ENCODE data around the gene BAIAP2.
A peak's percentile ranks its signal among the peaks of the same experiment; 100 is the strongest.

BAIAP2 gene

DNA sequence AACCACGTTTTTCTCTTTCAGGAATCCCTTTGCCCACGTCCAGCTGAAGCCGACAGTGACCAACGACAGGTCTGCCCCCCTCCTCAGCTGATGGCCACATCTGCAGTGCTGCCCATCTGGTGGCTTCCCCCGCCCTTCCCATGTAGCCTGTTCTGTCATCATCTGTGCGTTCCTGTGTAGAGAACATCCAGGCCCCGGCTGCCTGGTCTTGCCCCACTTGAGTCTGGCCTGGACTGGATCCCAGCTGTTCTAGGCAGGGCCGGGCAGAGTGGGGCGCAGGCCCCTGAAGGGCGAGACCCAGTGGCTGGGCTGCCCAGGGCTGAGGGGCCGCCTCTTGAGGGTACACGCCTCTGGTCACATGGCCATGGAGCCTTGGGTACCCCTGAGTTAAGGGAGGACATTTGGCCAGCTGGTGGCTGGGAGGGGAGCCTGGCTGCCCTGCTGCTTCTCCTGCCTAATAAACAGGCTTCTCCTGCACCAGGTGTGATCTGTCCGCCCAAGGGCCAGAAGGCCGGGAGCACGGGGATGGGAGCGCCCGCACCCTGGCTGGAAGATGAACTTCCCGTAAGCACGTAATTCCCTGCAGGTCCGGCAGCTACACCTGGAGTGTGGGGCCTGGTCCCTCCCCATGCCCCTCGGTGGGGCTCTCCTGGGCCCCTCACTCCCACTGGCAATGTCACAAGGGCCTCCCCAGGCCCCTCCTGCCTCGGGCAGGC is 81.0 kb downstream of the BAIAP2 start:
- DNase-seq, result no peak

DNA sequence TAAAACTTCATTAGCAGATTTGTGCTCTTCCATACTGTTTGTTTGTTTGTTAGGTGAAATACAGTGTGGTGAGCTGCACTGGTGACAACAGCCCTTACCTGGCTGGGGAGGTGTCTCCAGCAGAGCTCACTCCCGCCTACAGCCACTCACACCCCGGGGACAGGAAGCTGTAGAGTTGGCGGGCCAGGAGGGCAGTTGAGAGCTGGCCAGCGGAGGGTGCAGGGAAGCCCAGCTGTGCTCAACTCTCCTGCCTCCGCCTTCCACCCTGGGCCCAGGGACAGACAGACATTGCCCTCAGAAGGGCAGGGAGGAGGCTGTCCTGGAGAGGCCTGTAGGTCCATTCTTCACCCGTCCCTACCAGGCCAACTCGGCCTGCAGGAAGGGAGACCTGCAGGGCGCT is 81.8 kb downstream of the BAIAP2 start:
- DNase-seq, result no peak

DNA sequence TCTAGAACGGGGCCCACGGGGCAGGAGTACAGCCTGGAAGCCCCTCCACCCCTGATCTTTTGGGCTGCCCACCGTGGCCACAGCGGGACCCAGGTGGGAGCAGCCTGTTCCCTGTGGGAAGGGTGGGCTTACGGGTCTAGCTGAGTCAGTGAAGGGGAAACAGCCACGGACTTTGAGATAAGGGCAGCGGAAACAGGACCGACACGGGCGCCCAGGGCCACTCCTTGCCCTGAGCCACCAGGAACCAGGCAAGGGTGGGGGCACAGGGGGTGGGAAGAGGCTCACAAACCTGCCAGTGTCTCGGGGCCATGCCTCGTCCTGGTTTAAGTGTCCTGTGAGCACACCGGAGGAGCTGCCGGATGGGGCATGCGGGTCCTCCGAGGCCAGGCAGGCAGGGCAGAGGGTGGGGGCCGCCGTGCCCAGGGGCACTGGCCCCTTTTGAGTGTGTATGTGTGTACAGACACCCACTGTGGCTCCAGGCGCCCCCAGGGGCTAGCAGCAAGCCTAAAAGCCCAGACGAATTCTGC is 82.8 kb downstream of the BAIAP2 start:
- DNase-seq, result no peak

DNA sequence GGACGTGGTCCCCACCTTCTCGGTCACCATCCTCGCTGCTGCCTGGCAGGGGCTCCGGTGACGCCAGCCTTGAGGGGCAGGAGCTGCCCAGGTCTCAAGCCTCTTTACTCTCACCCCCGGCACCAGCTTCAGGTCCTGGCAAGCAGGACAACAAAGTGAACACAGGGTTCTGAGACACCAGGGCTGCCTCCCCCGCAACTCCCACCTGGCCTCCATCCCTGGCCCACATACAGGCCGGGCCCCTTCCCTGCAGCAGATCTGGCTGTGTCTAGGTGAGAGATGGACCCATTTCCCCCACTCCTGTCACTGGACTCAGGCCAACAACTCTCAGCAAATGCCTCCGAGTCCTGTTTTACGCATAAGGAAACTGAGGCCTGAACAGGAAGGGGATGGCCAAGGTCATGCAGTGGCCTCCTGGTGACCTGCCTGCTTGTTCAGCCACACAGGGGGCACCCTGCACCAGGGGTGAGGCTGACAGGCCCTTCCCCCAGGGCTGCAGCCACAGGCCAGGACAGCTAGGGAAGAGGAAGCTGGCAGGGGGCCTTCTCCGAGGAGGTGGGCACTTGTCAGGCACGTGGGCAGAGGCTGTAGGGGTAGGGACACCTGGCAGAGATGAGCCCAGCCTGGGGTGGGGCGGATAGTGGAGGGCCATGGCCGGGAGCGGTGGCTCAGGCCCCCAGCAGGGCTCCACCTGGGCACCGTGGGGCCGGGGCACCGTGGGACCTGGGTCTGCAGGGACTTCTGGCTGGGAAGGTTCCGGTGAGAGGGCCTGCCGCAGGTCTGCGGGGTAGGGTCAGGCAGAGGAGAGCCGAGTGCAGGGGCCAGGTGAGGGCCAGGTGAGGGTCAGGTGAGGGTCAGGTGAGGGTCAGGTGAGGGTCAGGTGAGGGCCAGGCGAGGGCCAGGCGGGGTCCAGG is 83.6 kb downstream of the BAIAP2 start:
- DNase-seq, result no peak

DNA sequence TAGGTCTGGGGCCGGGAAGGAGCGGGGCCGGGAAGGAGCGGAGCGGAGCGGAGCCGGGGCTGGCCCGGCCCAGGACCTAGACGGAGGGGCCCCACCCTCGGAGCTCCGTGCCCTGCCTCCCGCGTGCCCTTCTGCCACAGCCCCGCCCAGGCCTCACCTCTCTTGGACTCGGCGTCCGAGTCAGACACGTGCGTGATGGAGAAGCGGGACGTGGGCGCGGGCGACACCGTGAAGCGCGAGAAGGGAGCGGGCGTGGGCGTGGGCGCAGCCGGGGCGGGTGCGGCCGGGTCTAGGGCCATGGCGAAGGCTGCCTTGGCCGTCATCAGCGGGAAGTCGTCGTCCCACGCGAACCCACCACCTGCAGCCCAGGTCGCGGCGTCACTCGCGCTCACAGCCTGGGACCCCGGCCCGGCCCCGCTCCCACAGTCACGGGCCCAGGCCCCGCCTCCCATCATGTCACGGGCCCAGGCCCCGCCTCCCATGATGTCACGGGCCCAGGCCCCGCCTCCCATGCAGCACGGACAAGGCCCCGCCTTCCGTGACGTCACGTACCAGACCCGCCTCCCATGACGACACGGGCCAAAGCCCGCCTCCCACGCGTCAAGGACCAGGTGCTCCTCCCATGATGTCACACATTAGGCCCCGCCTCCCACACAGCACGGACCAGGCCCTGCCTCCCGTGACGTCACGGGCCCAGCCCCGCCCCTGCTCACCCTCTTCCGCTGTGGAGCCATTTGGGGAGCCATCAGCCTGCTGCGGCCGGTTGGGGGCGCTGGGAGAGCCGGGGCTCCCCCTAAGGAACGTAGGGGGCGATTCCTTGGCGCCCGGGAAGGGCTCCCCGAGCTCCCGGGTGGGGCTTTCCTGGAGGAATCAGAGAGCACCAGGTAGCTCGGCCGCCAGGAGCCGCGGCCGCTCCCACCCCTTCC is 84.5 kb downstream of the BAIAP2 start:
- peak; percentile 78 for DNase-seq

DNA sequence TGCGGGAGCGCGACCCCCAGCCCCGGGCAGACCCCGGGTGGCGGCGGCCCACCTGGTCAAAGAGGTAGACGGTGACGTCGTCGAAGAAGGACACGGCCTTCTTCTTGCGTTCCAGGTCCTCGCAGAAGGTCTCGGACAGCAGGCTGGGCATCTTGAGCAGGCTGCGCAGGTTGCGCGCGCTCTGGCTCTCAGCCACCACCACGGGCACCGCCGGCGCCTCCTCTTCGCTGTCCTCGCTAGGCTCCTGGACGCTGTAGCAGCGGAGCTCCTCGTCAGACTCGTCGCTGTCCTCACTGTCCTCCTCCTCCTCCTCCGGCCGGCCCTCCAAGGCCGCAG is 85.2 kb downstream of the BAIAP2 start:
- peak; percentile 31 for DNase-seq

DNA sequence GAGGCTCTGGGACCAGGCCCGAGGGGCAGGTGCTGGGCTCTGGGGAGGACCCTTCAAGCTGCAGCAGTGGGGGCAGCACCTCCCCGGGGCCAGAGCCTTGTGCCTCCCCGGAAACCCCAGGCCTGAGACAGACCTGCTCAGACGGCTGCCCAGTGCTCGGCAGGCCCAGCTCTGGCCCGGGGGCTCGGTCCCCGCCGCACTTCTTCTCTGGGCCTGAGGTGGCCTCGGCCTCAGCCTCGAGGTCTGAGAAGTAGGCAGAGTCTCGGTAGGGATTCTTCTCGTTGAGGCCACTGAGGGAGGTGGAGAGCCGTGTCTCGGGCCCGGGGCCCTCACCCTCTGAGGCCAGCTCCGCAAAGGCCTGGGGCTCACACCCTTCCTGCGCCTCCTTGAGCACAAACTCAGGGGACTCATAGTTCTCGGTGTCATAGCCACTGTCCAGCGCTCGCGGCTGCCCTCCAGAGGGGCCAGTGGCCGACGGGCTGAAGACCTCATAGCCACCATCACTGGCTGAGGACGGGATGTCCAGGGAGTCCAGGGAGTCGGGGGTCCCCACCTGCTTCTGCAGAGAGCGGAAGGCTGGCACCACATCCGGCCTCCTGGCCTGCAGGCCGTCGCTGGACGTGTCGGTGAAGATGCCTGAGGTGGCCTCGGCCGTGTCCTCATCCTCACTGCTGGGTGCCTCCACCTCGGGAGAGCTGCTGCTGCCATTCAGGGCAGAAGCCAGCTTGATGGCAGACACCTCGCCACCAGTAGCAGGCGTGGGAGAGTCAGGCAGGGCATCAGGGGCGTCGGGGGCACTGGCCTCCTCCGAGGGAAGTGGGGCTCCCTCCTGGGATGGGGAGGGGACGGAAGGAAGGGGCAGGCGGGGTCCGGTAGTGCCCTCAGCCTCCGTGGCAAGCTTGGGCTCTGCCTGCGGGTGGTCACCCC is 86.0 kb downstream of the BAIAP2 start:
- no peak for DNase-seq

DNA sequence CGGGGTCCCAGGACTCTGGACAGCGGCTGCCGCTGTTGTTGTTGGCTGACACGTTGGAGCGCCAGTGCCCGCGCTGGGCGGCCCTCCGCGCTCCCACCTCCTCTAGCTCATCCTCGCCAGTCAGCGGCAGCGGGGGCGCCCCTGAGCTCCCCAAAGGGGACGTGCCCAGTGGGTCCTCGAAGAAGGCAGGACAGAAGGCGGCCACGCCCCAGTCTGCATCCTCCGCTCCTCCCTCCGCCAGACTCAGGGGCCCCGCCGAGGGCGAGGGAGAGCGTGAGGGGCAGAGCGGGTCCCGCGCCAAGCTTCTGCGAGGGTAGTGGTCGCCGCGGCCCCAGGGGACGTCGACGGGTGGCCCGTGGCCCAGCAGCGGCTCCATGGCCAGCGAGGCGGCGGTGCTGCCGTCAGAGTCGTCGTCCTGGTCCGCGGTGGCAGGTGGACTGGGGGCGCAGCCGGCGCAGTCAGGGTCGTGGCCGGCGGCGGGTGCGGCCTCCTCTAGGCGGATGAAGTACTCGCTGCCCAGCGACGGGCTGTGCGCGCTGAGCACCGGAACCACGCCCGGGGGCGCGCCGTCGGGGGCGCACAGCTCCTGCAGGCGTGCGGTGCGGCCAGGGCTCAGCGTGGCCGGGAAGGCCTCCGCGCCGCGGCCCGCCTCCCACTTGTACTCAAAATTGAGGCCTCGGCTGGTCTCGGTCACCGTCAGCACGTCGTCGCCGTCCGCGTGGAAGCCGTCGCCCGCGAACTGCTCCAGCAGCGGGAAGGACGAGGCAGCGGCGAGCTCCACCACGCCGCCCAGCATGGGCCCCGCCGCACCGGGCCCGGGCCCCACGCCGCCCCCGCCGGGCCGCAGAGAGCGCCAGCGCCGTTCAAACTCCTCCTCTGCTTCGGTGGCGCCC is 87.1 kb downstream of the BAIAP2 start:
- no peak for DNase-seq

DNA sequence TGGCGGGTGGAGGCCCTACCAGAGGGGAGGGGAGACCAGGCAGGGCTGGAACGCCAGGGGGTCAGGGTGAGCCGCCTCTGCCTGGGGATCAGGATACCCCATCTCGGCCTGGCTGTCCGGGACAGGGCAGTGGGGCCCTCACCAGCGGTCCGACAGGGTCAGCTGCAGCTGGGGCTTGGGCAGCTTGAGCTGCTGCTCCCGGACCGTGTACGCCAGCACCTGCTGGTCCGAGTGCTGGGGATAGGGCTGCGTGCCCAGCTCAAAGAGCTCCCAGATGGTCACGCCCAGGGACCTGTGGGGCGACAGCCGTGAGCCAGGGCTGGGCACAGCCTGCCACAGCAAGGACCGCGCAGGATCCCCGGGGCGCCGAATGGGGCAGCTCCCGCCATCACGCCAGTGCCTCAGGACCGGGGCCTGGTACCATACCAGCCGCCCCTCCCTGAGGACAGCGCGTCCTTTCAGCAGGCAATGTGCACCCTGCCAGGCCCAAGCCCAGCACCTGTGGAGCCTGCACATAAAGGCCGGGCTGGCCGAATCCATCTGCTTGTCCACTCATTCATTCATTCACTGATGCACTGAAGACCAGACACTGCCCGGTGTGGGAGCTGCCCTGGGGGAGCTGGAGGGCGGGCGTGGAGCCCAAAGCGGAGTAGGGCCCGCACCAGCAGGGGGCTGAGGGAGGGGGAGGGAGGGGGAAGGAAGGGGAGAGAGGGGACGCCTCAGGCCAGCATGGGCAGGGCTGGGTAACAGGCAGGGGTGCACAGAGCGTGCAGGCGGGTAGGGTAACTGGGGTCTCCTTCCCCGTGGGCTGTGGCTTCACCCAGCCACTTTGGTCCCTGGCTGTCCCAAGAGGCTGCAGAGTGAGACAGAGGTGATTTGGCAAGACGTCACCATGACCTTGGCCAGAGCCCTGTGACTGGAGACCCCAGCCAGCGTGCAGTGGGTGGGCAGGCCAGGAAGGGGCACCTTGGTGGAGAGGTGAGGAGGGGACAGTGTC is 88.4 kb downstream of the BAIAP2 start:
- DNase-seq, result no peak

DNA sequence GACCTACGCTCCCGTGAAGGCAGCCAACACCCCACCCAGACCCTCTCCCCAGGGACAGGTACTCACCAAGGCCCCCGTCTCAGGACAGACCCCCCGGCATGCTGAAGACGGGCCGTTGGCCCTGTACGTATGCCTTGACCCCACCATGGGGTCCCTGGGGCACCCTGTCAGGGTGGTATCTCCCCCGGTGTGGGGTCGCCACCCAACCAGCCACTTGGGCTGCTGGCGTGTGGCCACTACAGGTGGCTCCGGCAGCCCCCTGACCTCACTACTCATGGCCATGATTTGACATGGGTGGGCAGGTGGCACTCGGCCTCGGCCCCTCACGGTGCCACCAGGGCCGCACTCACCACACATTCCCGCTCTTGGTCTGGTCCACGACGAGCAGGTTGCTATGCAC is 89.4 kb downstream of the BAIAP2 start:
- DNase-seq, result no peak

DNA sequence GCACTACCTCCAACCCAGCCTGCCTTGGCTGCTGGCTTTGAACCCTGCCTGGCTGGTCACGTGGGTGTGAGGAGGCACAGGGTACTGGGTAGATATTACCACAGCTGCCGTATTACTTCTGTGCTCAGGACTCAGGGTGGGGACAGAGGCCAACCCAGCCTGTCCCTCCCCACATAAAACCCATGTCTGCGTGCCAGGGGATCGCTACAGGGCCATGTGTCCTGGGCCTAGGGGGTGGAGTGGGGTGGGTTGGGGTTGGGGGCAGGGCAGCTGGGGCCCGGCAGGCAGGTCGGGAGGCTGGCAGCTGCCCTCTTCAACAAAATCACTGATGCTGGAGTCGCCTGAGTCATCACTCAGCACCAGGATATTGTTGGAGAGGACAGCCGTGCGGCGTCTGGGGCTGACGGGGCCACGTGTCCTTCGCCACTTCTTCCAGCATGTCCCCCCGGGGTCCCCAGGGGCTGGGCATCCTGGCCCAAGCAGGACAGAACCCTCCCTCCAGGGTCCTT is 90.7 kb downstream of the BAIAP2 start:
- no peak for DNase-seq

DNA sequence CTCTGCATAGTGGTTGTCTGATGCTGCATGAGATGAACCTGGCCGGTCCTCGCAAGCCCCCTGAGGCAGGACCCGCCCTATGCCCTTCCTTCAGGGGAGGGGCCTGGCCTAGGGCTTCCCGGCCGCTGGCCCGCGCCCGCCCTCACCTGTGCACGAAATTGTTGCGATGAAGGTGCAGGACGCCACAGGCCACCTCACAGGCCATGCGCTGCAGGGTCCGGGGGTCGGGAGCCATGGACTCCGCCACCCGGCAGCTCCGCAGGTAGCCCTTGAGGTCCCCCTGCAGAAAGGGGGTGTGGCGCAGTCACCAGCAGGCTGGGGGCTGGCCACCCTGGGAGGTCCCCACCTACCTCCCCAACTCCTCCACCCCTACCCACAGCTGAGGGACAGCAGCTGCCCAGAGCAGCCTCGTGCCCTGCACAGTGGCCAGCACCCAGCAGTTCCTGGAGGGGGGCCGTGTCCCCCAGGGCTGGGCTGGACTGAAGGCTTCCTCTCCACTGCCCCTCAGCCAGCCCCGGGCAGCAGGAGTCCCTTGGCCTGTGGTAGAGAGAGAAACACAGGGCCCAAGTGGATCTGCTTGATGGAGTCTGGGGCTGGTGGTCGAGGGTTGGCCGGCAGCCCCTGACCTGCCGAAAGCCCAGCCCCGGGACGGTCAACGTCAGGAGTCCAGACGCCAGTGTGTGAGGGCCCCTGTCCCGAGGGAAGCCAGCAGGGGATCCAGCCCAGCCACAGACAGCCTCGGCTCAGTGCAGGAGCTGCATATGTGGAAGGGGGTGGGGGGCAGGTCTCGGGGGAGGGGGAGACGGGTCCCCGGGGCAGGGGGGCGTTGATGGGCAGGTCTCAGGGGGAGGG is 91.6 kb downstream of the BAIAP2 start:
- DNase-seq, result no peak

DNA sequence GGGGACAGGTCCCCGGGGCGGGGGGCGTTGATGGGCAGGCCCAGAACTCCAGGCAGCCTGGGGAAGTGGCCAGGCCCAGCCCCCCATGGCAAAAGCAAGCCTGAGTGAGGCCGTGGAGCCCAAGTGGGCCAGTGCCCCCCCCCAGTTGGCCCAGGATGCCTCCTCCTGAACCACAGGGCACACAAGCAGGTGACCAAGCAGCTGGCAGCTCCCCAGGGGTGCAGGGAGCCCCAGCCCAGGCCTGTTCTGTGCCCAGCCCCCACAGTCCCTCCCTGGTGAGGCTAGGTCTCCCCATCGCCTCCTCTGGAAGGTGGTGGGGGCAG is 92.1 kb downstream of the BAIAP2 start:
- DNase-seq, result no peak

DNA sequence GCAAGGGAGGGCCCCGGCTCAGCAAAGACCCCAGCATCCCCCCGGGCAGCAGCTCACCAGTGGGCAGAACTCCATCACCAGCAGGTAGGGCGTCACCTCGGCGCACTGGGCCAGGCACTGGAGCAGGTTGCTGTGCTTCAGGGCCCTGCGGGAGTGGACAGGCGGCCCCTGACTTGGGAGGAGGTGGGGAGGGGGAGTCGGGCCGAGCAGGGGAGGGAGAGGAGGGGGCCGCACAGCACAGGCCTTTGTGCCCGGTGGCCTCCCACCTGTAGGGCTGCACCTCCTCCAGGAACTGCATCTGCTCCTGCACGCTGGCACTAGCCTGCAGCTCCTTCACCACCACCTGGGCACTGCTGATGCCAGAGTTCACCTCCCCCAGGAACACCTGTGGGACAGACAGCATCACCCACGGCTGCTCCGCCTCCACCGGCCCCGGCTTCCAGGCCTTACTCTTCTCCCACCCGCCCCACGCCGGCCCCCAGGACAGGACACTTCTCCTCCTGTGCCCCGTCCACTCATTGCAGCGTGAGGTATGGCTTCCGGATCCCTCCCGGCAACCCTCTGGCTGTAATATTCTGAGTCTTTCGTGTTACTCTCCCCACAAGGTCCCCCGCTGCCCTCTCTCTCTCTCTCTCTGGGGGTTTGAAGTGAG is 92.7 kb downstream of the BAIAP2 start:
- DNase-seq, result no peak

DNA sequence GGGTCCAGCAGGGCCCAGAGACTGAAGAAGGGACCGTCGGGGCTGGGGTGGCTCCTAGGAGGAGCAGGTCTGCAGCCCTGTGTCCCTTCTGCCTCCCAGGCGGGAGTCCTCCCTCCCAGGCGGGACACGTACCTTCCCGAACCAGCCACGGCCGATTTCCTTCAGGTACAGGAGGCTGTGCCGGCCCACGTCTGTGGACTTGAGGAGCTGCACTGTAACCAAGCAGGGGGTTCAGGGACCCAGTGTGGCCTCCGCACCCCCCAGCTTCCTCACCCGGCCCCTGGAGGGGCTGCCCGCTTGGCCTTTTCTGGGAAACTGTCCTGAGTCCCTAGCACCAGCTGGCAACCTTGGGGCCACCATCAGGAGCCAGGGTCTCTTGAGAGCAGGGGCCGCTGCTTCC is 93.4 kb downstream of the BAIAP2 start:
- DNase-seq, result no peak

DNA sequence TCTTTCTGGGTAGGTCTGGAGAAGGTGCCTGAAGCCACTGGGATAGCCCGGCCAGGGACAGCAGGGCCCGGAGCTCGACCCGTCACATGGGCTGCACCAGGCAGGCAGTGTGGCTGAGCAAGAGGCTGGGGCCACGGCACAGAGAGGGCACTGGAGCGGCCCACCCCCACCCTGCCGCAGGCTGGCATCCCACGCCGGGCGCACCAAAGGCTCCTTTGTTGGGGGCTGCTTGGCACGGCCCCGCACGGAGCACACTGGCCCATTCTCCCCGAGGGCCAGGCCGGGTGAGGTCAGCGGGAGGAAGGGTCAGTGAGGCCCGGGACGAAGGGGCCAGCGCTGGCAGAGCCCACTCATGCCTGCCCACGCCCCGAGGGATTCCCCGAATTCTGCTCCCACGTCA is 93.8 kb downstream of the BAIAP2 start:
- DNase-seq, result no peak

DNA sequence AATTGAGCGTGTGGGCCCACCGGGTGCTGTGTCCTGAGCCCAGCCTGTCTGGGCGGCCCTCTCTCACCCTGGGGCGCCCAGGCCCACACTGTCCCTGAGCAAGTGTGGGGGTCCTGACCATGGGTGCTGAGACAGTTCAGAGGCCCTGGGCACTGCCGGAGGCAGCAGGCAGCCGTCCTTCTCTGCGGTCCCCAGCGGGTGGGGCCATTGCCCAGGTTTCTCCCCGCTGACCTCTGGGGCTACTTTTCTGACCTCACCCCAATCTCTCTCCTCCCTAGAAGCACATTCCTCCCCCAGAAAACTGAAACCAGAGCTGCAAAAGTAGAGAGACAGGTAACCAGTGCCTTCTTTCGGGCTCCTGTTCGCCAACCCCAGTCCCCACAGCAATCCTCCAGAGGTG is 94.3 kb downstream of the BAIAP2 start:
- no peak for DNase-seq

All from NCI-H2029 (cell line).